ENCODE measurements around the gene BBX. TPM values are rescaled to one million over a fixed set of nuclear protein-coding genes. Genes with fewer than 3 reads are reported as not detected.

The BBX gene
- total and polyA plus RNA-seq, 2 of the 13 experiments (the other 11 are each of a cell fraction or from before 2014, with no cell fraction given) = 13.7 to 23.2 TPM

DNA sequence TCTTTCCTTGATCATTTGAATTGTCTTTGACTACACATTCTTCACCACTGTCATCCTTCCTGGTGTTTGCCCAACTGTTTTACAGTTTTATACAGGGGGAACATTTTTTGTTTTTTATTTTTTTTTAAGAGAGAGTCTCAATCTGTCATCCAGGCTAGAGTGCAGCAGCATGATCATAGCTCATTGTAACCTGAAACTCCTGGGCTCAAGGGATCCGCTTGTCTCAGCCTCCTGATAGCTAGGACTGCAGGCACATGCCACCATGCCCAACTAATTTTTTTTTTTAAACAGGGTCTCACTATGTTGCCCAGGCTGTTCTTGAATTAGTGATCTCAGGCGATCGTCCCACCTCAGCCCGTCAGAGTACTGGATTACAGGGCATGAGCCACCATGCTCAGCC, 222.6 kb downstream of the BBX start (continued):
- TF ChIP-seq MYNN (CRISPR knock-in tag; IDR thresholded peaks at IDR 0.05; ENCODE audit: low read depth) (no peak), ATF7 (IDR thresholded peaks at IDR 0.05) (no peak), ATF7 (CRISPR knock-in tag; IDR thresholded peaks at IDR 0.05) (no peak), ZNF234 (CRISPR knock-in tag; conservative IDR thresholded peaks at IDR 0.05) (no peak), REPIN1 (CRISPR knock-in tag; IDR thresholded peaks at IDR 0.05; ENCODE audit: borderline replicate concordance, low read depth) (no peak)
- TF ChIP-seq, protein P1, sequence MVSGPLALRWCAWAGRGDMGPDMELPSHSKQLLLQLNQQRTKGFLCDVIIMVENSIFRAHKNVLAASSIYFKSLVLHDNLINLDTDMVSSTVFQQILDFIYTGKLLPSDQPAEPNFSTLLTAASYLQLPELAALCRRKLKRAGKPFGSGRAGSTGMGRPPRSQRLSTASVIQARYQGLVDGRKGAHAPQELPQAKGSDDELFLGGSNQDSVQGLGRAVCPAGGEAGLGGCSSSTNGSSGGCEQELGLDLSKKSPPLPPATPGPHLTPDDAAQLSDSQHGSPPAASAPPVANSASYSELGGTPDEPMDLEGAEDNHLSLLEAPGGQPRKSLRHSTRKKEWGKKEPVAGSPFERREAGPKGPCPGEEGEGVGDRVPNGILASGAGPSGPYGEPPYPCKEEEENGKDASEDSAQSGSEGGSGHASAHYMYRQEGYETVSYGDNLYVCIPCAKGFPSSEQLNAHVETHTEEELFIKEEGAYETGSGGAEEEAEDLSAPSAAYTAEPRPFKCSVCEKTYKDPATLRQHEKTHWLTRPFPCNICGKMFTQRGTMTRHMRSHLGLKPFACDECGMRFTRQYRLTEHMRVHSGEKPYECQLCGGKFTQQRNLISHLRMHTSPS (CRISPR knock-in tag; IDR thresholded peaks at IDR 0.05; ENCODE audit: low read depth) = no peak

DNA sequence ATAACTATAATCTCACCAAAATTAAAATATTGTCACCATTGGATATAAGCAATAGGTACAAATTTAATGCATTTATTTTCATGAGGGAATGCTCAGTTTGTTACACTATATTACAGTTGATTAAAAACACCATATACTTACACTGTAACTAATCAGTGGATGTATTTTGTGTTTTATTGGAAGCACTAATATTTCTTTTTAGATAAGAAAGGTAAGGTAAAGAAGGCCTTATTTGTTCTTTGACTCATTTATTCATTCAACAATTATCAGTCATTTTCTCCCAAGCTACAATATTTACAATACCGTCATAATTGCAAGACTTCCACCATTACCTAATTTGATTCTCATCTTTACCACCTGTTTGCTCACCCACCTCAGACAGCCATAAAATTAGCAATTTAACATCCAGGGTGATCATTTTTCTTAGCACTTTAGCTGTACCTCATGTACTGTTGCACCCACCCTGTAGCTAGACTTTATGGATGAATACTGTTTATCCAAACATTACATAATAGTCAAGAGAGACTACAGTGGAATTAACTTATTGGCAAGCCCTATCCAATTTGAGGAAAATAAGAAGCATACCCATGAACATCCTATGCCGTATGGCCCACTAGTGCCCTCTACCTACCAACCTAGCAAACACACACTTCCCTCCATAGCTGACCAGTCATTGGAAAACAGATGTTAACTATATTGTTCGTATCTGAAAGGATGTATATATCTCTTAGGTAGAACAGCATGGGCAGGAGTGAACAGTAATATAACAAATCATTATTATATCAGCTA, 229.6 kb downstream of the BBX start:
- Histone ChIP-seq H3K27ac (ENCODE audit: extremely low read length, insufficient read depth, low read length) (no peak overlapping the region), H3K36me3 (replicated peaks in 1 of 2; ENCODE audit: control insufficient read depth in 1 of 2, insufficient read depth in 2 of 2, low read length in 2 of 2) (peaks cover 3 to 6% of the 10 kb centered on the region in 2 experiments), H2AFZ (ENCODE audit: low read length) (no peak overlapping the region), H3K4me2 (ENCODE audit: low read depth, low read length) (no peak overlapping the region), H3K4me1 (ENCODE audit: insufficient read depth, low read length) (no peaks in the 10 kb centered on the region), H3K27me3 (ENCODE audit: control insufficient read depth in 1 of 2, insufficient read depth in 2 of 2, low read length in 2 of 2) (no peaks in the 10 kb centered on the region), H3K9ac (ENCODE audit: insufficient read depth, low read depth, low read length) (no peak overlapping the region), H3K4me3 (replicated peaks in 1 of 3; ENCODE audit: insufficient read depth in 1 of 3, low read depth in 2 of 3, low read length in 3 of 3) (no peak overlapping the region), H3K9me3 (ENCODE audit: low read length) (no peaks in the 10 kb centered on the region), H4K20me1 (ENCODE audit: insufficient read depth, low read length) (no peaks in the 10 kb centered on the region), H3K79me2 (ENCODE audit: insufficient read depth, low read length) (no peaks in the 10 kb centered on the region)
- in situ Hi-C loops (cut with HindIII; ENCODE audit: extremely low pct_ligation_motif_present, low pct_unique_long_range_greater_than_20kb) = loop anchor here (10.0 kb wide), 1 partner anchor 92 kb away; no protein-coding TSS in a partner anchor
- WGBS (ENCODE audit: low lambda C conversion rate) = 84% methylated on average over 3 of the region's 3 CpGs
- DNase-seq (ENCODE audit: low spot score) (peak; percentile 39), ATAC-seq (peak; percentile 89), FAIRE-seq (no peak)
- ChIA-PET CTCF (ENCODE audit: low intra/inter-chr PET ratio, low total read pairs) (interaction anchor here (1.5 to 2.1 kb wide), 3 partner anchors 76 to 94 kb away, joined by 4 to 12 read pairs (median 12); no protein-coding TSS in a partner anchor), POLR2A (no interaction called here)
- BruUV-seq (replicated peaks) = no TSS peak
- intact Hi-C loops (cut with micrococcal nuclease; ENCODE audit: unreplicated experiment) = loop anchor here (1.0 to 5.0 kb wide), 3 partner anchors 76 to 515 kb away; no protein-coding TSS in a partner anchor
- peak; percentile 67 for TF ChIP-seq STAG1 (CRISPR knock-in tag; IDR thresholded peaks at IDR 0.05)
- TF ChIP-seq NPAS2 (CRISPR knock-in tag; IDR thresholded peaks at IDR 0.05; ENCODE audit: borderline replicate concordance) = no peak
- TF ChIP-seq, protein P2, sequence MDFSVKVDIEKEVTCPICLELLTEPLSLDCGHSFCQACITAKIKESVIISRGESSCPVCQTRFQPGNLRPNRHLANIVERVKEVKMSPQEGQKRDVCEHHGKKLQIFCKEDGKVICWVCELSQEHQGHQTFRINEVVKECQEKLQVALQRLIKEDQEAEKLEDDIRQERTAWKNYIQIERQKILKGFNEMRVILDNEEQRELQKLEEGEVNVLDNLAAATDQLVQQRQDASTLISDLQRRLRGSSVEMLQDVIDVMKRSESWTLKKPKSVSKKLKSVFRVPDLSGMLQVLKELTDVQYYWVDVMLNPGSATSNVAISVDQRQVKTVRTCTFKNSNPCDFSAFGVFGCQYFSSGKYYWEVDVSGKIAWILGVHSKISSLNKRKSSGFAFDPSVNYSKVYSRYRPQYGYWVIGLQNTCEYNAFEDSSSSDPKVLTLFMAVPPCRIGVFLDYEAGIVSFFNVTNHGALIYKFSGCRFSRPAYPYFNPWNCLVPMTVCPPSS (IDR thresholded peaks at IDR 0.05) = no peak
- no peak for TF ChIP-seq ELF1 (CRISPR knock-in tag; IDR thresholded peaks at IDR 0.05)
- peak; percentile 59; the same call in 1 of the 2 replicates for TF ChIP-seq SMC3 (IDR thresholded peaks at IDR 0.05; ENCODE audit: low read length)
- TF ChIP-seq, protein P3, sequence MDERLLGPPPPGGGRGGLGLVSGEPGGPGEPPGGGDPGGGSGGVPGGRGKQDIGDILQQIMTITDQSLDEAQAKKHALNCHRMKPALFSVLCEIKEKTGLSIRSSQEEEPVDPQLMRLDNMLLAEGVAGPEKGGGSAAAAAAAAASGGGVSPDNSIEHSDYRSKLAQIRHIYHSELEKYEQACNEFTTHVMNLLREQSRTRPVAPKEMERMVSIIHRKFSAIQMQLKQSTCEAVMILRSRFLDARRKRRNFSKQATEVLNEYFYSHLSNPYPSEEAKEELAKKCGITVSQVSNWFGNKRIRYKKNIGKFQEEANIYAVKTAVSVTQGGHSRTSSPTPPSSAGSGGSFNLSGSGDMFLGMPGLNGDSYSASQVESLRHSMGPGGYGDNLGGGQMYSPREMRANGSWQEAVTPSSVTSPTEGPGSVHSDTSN (CRISPR knock-in tag; IDR thresholded peaks at IDR 0.05) = no peak
- TF ChIP-seq ZNF441 (CRISPR knock-in tag; IDR thresholded peaks at IDR 0.05; ENCODE audit: borderline replicate concordance) = no peak
- TF ChIP-seq, protein P4, sequence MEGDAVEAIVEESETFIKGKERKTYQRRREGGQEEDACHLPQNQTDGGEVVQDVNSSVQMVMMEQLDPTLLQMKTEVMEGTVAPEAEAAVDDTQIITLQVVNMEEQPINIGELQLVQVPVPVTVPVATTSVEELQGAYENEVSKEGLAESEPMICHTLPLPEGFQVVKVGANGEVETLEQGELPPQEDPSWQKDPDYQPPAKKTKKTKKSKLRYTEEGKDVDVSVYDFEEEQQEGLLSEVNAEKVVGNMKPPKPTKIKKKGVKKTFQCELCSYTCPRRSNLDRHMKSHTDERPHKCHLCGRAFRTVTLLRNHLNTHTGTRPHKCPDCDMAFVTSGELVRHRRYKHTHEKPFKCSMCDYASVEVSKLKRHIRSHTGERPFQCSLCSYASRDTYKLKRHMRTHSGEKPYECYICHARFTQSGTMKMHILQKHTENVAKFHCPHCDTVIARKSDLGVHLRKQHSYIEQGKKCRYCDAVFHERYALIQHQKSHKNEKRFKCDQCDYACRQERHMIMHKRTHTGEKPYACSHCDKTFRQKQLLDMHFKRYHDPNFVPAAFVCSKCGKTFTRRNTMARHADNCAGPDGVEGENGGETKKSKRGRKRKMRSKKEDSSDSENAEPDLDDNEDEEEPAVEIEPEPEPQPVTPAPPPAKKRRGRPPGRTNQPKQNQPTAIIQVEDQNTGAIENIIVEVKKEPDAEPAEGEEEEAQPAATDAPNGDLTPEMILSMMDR (CRISPR knock-in tag; IDR thresholded peaks at IDR 0.05) = peak; percentile 67
- TF ChIP-seq, protein P5, sequence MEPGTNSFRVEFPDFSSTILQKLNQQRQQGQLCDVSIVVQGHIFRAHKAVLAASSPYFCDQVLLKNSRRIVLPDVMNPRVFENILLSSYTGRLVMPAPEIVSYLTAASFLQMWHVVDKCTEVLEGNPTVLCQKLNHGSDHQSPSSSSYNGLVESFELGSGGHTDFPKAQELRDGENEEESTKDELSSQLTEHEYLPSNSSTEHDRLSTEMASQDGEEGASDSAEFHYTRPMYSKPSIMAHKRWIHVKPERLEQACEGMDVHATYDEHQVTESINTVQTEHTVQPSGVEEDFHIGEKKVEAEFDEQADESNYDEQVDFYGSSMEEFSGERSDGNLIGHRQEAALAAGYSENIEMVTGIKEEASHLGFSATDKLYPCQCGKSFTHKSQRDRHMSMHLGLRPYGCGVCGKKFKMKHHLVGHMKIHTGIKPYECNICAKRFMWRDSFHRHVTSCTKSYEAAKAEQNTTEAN (CRISPR knock-in tag; conservative IDR thresholded peaks at IDR 0.05) = no peak
